ENCODE measurements around the gene CDH4. TPM values are rescaled to one million over a fixed set of nuclear protein-coding genes. Genes with fewer than 3 reads are reported as not detected.

CDH4 gene
- total RNA-seq, 1 experiment from 2014 or later: not detected

DNA sequence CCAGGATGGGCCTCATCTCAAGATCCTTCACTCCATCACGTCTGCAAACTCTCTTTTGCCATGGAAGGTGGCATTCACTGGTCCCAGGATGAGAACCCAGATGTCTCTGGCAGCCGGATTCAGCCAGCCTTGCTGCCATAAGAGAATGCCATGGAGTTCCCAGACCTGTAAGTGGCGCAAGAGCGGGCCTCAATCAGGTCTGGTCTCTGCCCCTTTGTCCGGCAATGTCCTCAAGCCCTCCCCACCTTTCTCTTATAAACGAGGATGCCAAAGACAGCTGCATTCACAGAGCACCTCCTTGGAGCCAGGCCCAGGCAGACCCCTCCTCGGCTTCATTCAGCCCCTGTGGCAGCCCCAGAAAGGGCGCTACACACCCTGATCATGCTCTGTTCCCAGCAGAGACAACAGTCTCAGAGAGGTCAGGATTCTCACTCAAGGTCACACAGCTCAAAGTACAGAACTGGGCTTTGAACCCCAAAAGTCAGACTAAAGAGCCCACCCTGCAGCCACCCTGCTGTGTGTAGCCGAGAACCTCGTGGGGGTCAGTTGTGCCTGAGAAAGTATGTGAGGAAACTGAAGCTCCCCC, 549.9 kb downstream of the CDH4 start:
- H3K4me3 ChIP-seq (ENCODE audit: low read depth, low read length): no peak overlapping the region
- no peaks in the 10 kb centered on the region for H3K4me1 ChIP-seq
- peaks cover 56% of the 10 kb centered on the region for H3K27me3 Mint-ChIP-seq (ENCODE audit: insufficient read depth, unreplicated experiment)
- H3K27ac Mint-ChIP-seq (ENCODE audit: unreplicated experiment): no peak overlapping the region
- no peaks in the 10 kb centered on the region for H3K4me1 Mint-ChIP-seq (ENCODE audit: low read depth, unreplicated experiment)
- no peaks in the 10 kb centered on the region for H3K36me3 Mint-ChIP-seq (ENCODE audit: insufficient read depth, unreplicated experiment)
- no TSS peak for BruUV-seq (replicated peaks)
- no peak overlapping the region for H3K4me3 Mint-ChIP-seq (ENCODE audit: unreplicated experiment)
- TF ChIP-seq CTCF (IDR thresholded peaks at IDR 0.05; ENCODE audit: insufficient read depth in 1 of 2, low read depth in 1 of 2, low read length in 1 of 2, severe bottlenecking in 1 of 2, unreplicated experiment in 1 of 2): no peak
- H3K9me3 ChIP-seq: peaks cover 5% of the 10 kb centered on the region; the same call in 1 of the 2 replicates
- no peaks in the 10 kb centered on the region for H3K36me3 ChIP-seq (ENCODE audit: control insufficient read depth, insufficient read depth, low read length)
- no peak for DNase-seq
- no peaks in the 10 kb centered on the region for H3K9me3 Mint-ChIP-seq (ENCODE audit: unreplicated experiment)
- POLR2A ChIA-PET: no interaction called here
- CTCF ChIA-PET: no interaction called here
- intact Hi-C loops (cut with micrococcal nuclease; ENCODE audit: unreplicated experiment): no loop called here
- peaks cover 12% of the 10 kb centered on the region for H3K27me3 ChIP-seq (replicated peaks; ENCODE audit: control insufficient read depth, insufficient read depth, low read length)

- POLR2A ChIA-PET: no interaction called here
- no peaks in the 10 kb centered on the region for H3K4me1 ChIP-seq
- CTCF ChIA-PET: no interaction called here
- H3K36me3 ChIP-seq (ENCODE audit: control insufficient read depth, insufficient read depth, low read length): no peaks in the 10 kb centered on the region
- DNase-seq: no peak
- Mint-ChIP-seq H3K27me3 (ENCODE audit: insufficient read depth, unreplicated experiment) (peaks cover 63% of the 10 kb centered on the region), H3K36me3 (ENCODE audit: insufficient read depth, unreplicated experiment) (no peaks in the 10 kb centered on the region), H3K4me1 (ENCODE audit: low read depth, unreplicated experiment) (no peaks in the 10 kb centered on the region), H3K27ac (ENCODE audit: unreplicated experiment) (no peak overlapping the region), H3K9me3 (ENCODE audit: unreplicated experiment) (no peaks in the 10 kb centered on the region), H3K4me3 (ENCODE audit: unreplicated experiment) (no peak overlapping the region)
- no peak for TF ChIP-seq CTCF (IDR thresholded peaks at IDR 0.05; ENCODE audit: insufficient read depth in 1 of 2, low read depth in 1 of 2, low read length in 1 of 2, severe bottlenecking in 1 of 2, unreplicated experiment in 1 of 2)
- H3K9me3 ChIP-seq: peaks cover 5% of the 10 kb centered on the region; the same call in 1 of the 2 replicates
- peaks cover 16% of the 10 kb centered on the region for H3K27me3 ChIP-seq (replicated peaks; ENCODE audit: control insufficient read depth, insufficient read depth, low read length)
- H3K4me3 ChIP-seq (ENCODE audit: low read depth, low read length): no peak overlapping the region
- BruUV-seq (replicated peaks): no TSS peak
- intact Hi-C loops (cut with micrococcal nuclease; ENCODE audit: unreplicated experiment): no loop called here
Observed at GRCh38 chr20:61802721-61803311, 550.8 kb downstream of the CDH4 start.

- no TSS peak for BruUV-seq (replicated peaks)
- DNase-seq: no peak
- ChIA-PET CTCF (no interaction called here), POLR2A (no interaction called here)
- no peak for TF ChIP-seq CTCF (IDR thresholded peaks at IDR 0.05; ENCODE audit: insufficient read depth in 1 of 2, low read depth in 1 of 2, low read length in 1 of 2, severe bottlenecking in 1 of 2, unreplicated experiment in 1 of 2)
- Histone ChIP-seq H3K4me3 (ENCODE audit: low read depth, low read length) (no peak overlapping the region), H3K9me3 (peaks cover 2% of the 10 kb centered on the region; the same call in 1 of the 2 replicates), H3K4me1 (no peaks in the 10 kb centered on the region), H3K27me3 (replicated peaks; ENCODE audit: control insufficient read depth, insufficient read depth, low read length) (peaks cover 16% of the 10 kb centered on the region), H3K36me3 (ENCODE audit: control insufficient read depth, insufficient read depth, low read length) (no peaks in the 10 kb centered on the region)
- Mint-ChIP-seq H3K27ac (ENCODE audit: unreplicated experiment) (no peak overlapping the region), H3K4me3 (ENCODE audit: unreplicated experiment) (no peak overlapping the region), H3K36me3 (ENCODE audit: insufficient read depth, unreplicated experiment) (no peaks in the 10 kb centered on the region), H3K9me3 (ENCODE audit: unreplicated experiment) (no peaks in the 10 kb centered on the region), H3K4me1 (ENCODE audit: low read depth, unreplicated experiment) (no peaks in the 10 kb centered on the region), H3K27me3 (ENCODE audit: insufficient read depth, unreplicated experiment) (peaks cover 66% of the 10 kb centered on the region)
- intact Hi-C loops (cut with micrococcal nuclease; ENCODE audit: unreplicated experiment): no loop called here
Observed at GRCh38 chr20:61803416-61803914, 551.4 kb downstream of the CDH4 start.
